Right lobe of liver (tissue), 6 donors: Measurements from ENCODE around the gene PNRC1. TPM values are rescaled to one million over a fixed set of nuclear protein-coding genes. Genes with fewer than 3 reads are reported as not detected.

Experiments used
- ATAC-seq, 4 donors: fragments of 200-7000 bp; cut with Tn5 transposase; one replicate each; pipeline ENCODE4 v1.9.1; 2020; ENCODE audit warnings: mild to moderate bottlenecking in 4 of 4, moderate library complexity in 4 of 4
- DNase-seq, 3 donors: peaks; one replicate each; pipeline ENCODE4 v3.0.0-alpha.2; 2020
- H3K27ac ChIP-seq, 3 donors: fragments of 200-600 bp; one replicate each; pipeline ENCODE4 v1.8.0; 2022
- H3K27me3 ChIP-seq, 2 donors: fragments of 200-600 bp; one replicate each; pipeline ENCODE4 v1.8.0; 2022
- H3K36me3 ChIP-seq, 4 donors: fragments of 200-600 bp; sonication (generic) in 1 of 4; one replicate each; pipeline versions ENCODE4 v1.5.1 to v1.8.0; 2017 to 2022; ENCODE audit warnings: control low read depth in 1 of 4
- H3K4me1 ChIP-seq, 4 donors: fragments of 200-600 bp; sonication (generic) in 1 of 4; one replicate each; pipeline versions ENCODE4 v1.5.1 to v1.8.0; 2017 to 2022; ENCODE audit warnings: control low read depth in 1 of 4
- H3K4me3 ChIP-seq, 3 donors: fragments of 200-600 bp; one replicate each; pipeline ENCODE4 v1.8.0; 2022
- H3K9me3 ChIP-seq, 4 donors: fragments of 200-600 bp; sonication (generic) in 1 of 4; one replicate each; pipeline versions ENCODE4 v1.5.1 to v1.8.0; 2017 to 2022; ENCODE audit warnings: control low read depth in 1 of 4
- CTCF ChIP-seq, 4 donors: fragments of 200-600 bp in 3 of 4; fragments of 450-650 bp in 1 of 4; IDR thresholded peaks; one replicate each; pipeline versions ENCODE4 v1.5.1 to v1.8.0; 2016 to 2022; ENCODE audit warnings: antibody characterized with exemption in 4 of 4, mild to moderate bottlenecking in 2 of 4
- POLR2A ChIP-seq: fragments of 450-650 bp; IDR thresholded peaks from one replicate; pipeline ENCODE4 v1.6.1; 2017; ENCODE audit warnings: antibody characterized with exemption, mild to moderate bottlenecking
- WGBS: methylation state at CpG from one replicate; pipeline ENCODE4 v1.1.6; 2018; ENCODE audit warnings: low coverage, low lambda C conversion rate; ENCODE audit not compliant: insufficient coverage; ENCODE audit errors: missing lambda C conversion rate; 5-methylcytosine and 5-hydroxymethylcytosine counted together
- intact Hi-C, 2 donors: fragments of 100-400 bp; cut with DNase I; formaldehyde crosslinking; loops; one replicate each; pipeline versions ENCODE4 v1.11.2 to v1.14.1; 2022
- total RNA-seq, 6 experiments: library from RNA; depleted of rRNA in 2 of 6; stranded (reverse); fragments of >200 nt in 2 of 6; fragmentation: NEBNext Ultra II Directional in 3 of 6; extraction: Animal tissue kit (Norgen Biotek cat#: 25700) in 3 of 6; gene quantifications; one replicate each; pipeline versions ENCODE4 v1.1.0 to v1.2.4, GENCODE V29; 2016 to 2023
- donor health status: DM: no; HTN: yes; CAD: no.
- donor health status: DM: no; HTN: no; CAD: no.
- donor health status: DM: no; HTN: no; CAD: no.
- donor health status: DM: no; HTN: yes; CAD: no.
- donor health status: DM: no; HTN: yes; CAD: no.

PNRC1 gene
- total RNA-seq, 6 experiments from 2014 or later, result 55.4 to 182 (median 105) TPM

DNA sequence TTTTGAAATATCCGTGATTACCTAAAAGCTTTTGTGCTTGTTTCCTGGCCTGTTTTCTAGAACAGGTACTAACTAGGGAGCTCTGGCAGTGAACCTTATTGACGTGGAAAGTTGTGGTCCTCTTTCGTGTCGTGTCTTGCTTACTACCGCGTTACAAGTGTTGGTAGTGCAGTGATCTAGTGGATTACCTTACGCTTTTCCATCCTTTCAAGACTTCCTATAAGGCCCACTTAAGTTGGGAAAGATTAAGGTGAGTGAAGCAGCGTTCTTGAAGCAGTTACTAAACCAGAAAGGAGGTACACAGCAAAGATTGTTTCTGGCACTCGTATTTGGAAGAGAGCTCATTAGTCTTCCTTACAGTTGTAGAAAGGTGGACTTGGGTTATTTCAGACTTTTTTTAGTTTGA lies 1.9 kb downstream of the PNRC1 start:
- peaks cover 5 to 26% (median 13%) of the 10 kb centered on the region in 4 donors for H3K36me3 ChIP-seq
- ATAC-seq, result no peak
- H3K27ac ChIP-seq, result peak overlapping the region; percentile 100
- H3K4me1 ChIP-seq, result peaks cover 0 to 16% (median 0%) of the 10 kb centered on the region in 4 donors
- 0% methylated on average over 9 of the region's 9 CpGs for WGBS
- H3K27me3 ChIP-seq, result no peaks in the 10 kb centered on the region
- DNase-seq, result no peak
- peak overlapping the region; percentile 77 to 81 (median 79) for H3K4me3 ChIP-seq
- TF ChIP-seq CTCF (IDR thresholded peaks at IDR 0.05) (no peak), POLR2A (no peak)
- intact Hi-C loops, result no loop called here
- H3K9me3 ChIP-seq, result no peaks in the 10 kb centered on the region

DNA sequence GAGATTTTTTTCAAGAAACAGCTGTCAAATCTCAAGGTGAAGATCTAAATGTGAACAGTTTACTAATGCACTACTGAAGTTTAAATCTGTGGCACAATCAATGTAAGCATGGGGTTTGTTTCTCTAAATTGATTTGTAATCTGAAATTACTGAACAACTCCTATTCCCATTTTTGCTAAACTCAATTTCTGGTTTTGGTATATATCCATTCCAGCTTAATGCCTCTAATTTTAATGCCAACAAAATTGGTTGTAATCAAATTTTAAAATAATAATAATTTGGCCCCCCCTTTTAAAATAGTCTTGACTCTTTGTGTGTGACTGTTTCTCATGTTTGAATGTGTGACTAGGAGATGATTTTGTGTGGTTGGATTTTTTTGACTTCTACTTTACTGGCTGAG lies 4.0 kb downstream of the PNRC1 start:
- ATAC-seq (no peak), DNase-seq (no peak)
- Histone ChIP-seq H3K9me3 (no peaks in the 10 kb centered on the region), H3K27ac (peak overlapping the region in 2 of 3 donors; percentile 100), H3K27me3 (no peaks in the 10 kb centered on the region), H3K4me3 (no peak overlapping the region), H3K4me1 (peaks cover 0 to 16% (median 0%) of the 10 kb centered on the region in 4 donors), H3K36me3 (peaks cover 5 to 26% (median 13%) of the 10 kb centered on the region in 4 donors)
- TF ChIP-seq CTCF (IDR thresholded peaks at IDR 0.05), result no peak
- no peak for TF ChIP-seq POLR2A
- intact Hi-C loops, result no loop called here

DNA sequence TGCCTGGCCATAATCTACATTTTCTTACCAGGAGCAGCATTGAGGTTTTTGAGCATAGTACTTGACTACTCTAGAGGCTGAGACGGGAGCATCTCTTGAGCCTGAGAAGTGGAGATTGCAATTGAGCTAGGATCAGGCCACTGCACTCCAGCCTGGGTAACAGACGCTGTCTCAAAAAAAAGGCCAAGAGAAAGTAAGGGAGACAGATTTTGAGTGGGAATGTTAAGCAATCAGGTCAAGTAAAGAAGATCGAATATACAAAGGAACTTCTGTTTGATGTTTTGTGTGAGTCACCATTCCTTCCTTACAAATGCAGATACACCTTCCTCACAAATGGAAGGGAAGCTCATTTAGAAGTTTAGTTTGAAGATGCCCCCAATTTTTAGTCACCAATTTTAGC lies 4.4 kb downstream of the PNRC1 start:
- no peak for TF ChIP-seq CTCF (IDR thresholded peaks at IDR 0.05)
- Histone ChIP-seq H3K27me3 (no peaks in the 10 kb centered on the region), H3K9me3 (no peaks in the 10 kb centered on the region), H3K4me1 (peaks cover 0 to 16% (median 0%) of the 10 kb centered on the region in 4 donors), H3K4me3 (no peak overlapping the region), H3K36me3 (peaks cover 5 to 26% (median 13%) of the 10 kb centered on the region in 4 donors), H3K27ac (no peak overlapping the region)
- ATAC-seq (no peak), DNase-seq (no peak)
- 57% methylated on average over 3 of the region's 3 CpGs for WGBS
- intact Hi-C loops, result no loop called here

DNA sequence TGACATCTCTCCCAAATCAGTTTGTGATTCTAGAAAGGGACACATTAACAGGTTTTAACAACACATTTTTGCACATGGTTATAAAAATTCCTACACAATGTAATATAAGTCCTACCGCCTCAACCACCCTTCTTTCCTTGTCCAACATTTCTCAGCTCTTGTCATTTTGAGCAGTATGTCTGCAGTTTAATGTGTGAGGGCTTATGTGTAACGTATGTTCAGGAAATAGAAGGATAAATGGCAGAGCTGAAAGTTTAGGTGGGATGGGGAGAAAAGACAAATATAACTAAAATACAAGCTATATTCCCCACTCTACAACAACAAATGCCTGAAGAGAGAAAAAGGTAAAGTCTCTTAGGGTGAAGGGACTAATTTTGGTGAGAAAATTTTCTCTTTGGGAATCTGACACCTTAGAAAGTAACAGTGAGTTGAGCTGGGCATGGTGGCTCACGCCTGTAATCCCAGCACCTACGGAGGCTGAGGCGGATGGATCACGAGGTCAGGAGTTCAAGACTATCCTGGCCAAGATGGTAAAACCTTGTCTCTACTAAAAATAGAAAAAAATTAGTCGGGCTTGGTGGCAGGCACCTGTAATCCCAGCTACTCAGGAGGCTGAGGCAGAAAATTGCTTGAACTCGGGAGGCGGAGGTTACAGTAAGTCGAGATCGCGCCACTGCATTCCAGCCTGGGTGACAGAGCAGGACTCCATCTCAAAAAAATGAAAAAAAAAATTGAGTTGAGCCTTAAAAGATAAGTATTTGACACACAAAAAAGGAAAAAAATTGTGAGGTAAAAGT lies 5.1 kb downstream of the PNRC1 start:
- H3K27ac ChIP-seq, result no peak overlapping the region
- no peaks in the 10 kb centered on the region for H3K9me3 ChIP-seq
- H3K36me3 ChIP-seq, result peaks cover 5 to 26% (median 13%) of the 10 kb centered on the region in 4 donors
- no peak overlapping the region for H3K4me3 ChIP-seq
- intact Hi-C loops, result no loop called here
- 90% methylated on average over 6 of the region's 12 CpGs for WGBS
- TF ChIP-seq POLR2A (peak; percentile 43), CTCF (IDR thresholded peaks at IDR 0.05) (no peak)
- H3K4me1 ChIP-seq, result peaks cover 0 to 16% (median 0%) of the 10 kb centered on the region in 4 donors
- DNase-seq (no peak), ATAC-seq (no peak)
- no peaks in the 10 kb centered on the region for H3K27me3 ChIP-seq
